Measurements from ENCODE around the gene TLK1. TPM values are rescaled to one million over a fixed set of nuclear protein-coding genes. Genes with fewer than 3 reads are reported as not detected.

Gene TLK1
- total and polyA plus RNA-seq, 2 donors (not counting 1 experiment from before 2014, with no cell fraction given) = 23.5 to 29.9 TPM

- H3K27ac ChIP-seq (ENCODE audit: insufficient read depth, low read length) = no peak overlapping the region
- H3K4me1 ChIP-seq (ENCODE audit: control insufficient read depth, extremely low read depth, insufficient read depth, low read length) = no peaks in the 10 kb centered on the region
- TF ChIP-seq CTCF (conservative IDR thresholded peaks at IDR 0.05 in 1 of 2, IDR thresholded peaks at IDR 0.05 in 1 of 2; ENCODE audit: low read depth in 1 of 2, low read length in 2 of 2) = no peak
Observed at GRCh38 chr2:171149171-171149938, 11.3 kb downstream of the TLK1 start.

DNA sequence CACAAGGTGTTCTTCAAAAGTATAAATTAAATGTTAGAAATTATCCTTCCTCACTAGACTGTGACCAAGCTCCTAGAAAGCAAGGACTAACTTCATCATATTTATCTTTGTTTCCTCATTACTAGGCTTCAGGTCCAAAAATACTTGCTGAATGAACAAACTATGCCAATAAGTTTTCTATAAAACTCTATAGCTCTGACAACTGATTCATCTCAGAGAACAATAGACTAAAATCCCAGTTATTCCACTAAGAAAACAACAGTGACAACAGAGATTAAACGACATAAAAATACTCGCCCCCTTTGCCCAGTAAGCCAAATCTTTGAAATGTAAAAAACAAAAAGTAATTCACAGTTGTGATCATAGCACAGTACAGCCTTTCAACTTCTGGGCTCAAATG is 13.6 kb downstream of the TLK1 start:
- no peak overlapping the region for H3K4me2 ChIP-seq (ENCODE audit: extremely low read depth, insufficient read depth, low read length)
- H2AFZ ChIP-seq (ENCODE audit: low read length) = no peak overlapping the region
- no peaks in the 10 kb centered on the region for H3K36me3 ChIP-seq (ENCODE audit: control insufficient read depth, insufficient read depth, low read length)
- H3K4me1 ChIP-seq (ENCODE audit: control insufficient read depth, extremely low read depth, insufficient read depth, low read length) = no peaks in the 10 kb centered on the region
- no peaks in the 10 kb centered on the region for H4K20me1 ChIP-seq (ENCODE audit: control insufficient read depth, extremely low read depth, insufficient read depth, low read length)
- no peaks in the 10 kb centered on the region for H3K27me3 ChIP-seq (ENCODE audit: control insufficient read depth, insufficient read depth, low read length)
- H3K79me2 ChIP-seq (ENCODE audit: control insufficient read depth, insufficient read depth, low read length) = peaks cover 80% of the 10 kb centered on the region
- no peak overlapping the region for H3K27ac ChIP-seq (ENCODE audit: insufficient read depth, low read length)
- H3K4me3 ChIP-seq (replicated peaks in 1 of 4; ENCODE audit: control extremely low read depth in 1 of 4, insufficient read depth in 1 of 4, low read depth in 3 of 4, low read length in 4 of 4) = no peak overlapping the region
- no peak for DNase-seq (ENCODE audit: low read depth in 2 of 2)
- H3K9me3 ChIP-seq (ENCODE audit: control insufficient read depth, insufficient read depth, low read depth, low read length) = no peaks in the 10 kb centered on the region
- H3K9ac ChIP-seq (ENCODE audit: insufficient read depth, low read length) = no peak overlapping the region
- TF ChIP-seq CTCF (conservative IDR thresholded peaks at IDR 0.05 in 1 of 2, IDR thresholded peaks at IDR 0.05 in 1 of 2; ENCODE audit: low read depth in 1 of 2, low read length in 2 of 2) (no peak), EZH2 (IDR thresholded peaks at IDR 0.05; ENCODE audit: low read length, missing control alignments) (no peak)

More at GRCh38 chr2:171149171-171149938, 11.3 kb downstream of the TLK1 start:
- no peaks in the 10 kb centered on the region for H4K20me1 ChIP-seq (ENCODE audit: control insufficient read depth, extremely low read depth, insufficient read depth, low read length)
- no peak overlapping the region for H3K4me2 ChIP-seq (ENCODE audit: extremely low read depth, insufficient read depth, low read length)
- H3K27me3 ChIP-seq (ENCODE audit: control insufficient read depth, insufficient read depth, low read length) = no peaks in the 10 kb centered on the region
- no peak overlapping the region for H3K4me3 ChIP-seq (replicated peaks in 1 of 4; ENCODE audit: control extremely low read depth in 1 of 4, insufficient read depth in 1 of 4, low read depth in 3 of 4, low read length in 4 of 4)
- H3K9me3 ChIP-seq (ENCODE audit: control insufficient read depth, insufficient read depth, low read depth, low read length) = no peaks in the 10 kb centered on the region
- H3K9ac ChIP-seq (ENCODE audit: insufficient read depth, low read length) = no peak overlapping the region
- peaks cover 81% of the 10 kb centered on the region for H3K79me2 ChIP-seq (ENCODE audit: control insufficient read depth, insufficient read depth, low read length)
- no peak overlapping the region for H2AFZ ChIP-seq (ENCODE audit: low read length)
- H3K36me3 ChIP-seq (ENCODE audit: control insufficient read depth, insufficient read depth, low read length) = no peaks in the 10 kb centered on the region
- no peak for DNase-seq (ENCODE audit: low read depth in 2 of 2)

- H4K20me1 ChIP-seq (ENCODE audit: control insufficient read depth, extremely low read depth, insufficient read depth, low read length) = no peaks in the 10 kb centered on the region
- H3K4me2 ChIP-seq (ENCODE audit: extremely low read depth, insufficient read depth, low read length) = no peak overlapping the region
- H3K9ac ChIP-seq (ENCODE audit: insufficient read depth, low read length) = no peak overlapping the region
Observed at GRCh38 chr2:171146633-171147032, 14.1 kb downstream of the TLK1 start.

More at GRCh38 chr2:171146633-171147032, 14.1 kb downstream of the TLK1 start:
- H3K4me3 ChIP-seq (replicated peaks in 1 of 4; ENCODE audit: control extremely low read depth in 1 of 4, insufficient read depth in 1 of 4, low read depth in 3 of 4, low read length in 4 of 4) = no peak overlapping the region
- no peak overlapping the region for H3K27ac ChIP-seq (ENCODE audit: insufficient read depth, low read length)
- H3K9me3 ChIP-seq (ENCODE audit: control insufficient read depth, insufficient read depth, low read depth, low read length) = no peaks in the 10 kb centered on the region
- no peaks in the 10 kb centered on the region for H3K36me3 ChIP-seq (ENCODE audit: control insufficient read depth, insufficient read depth, low read length)
- no peaks in the 10 kb centered on the region for H3K27me3 ChIP-seq (ENCODE audit: control insufficient read depth, insufficient read depth, low read length)
- no peak for TF ChIP-seq EZH2 (IDR thresholded peaks at IDR 0.05; ENCODE audit: low read length, missing control alignments)
- H3K4me1 ChIP-seq (ENCODE audit: control insufficient read depth, extremely low read depth, insufficient read depth, low read length) = no peaks in the 10 kb centered on the region
- no peak for DNase-seq (ENCODE audit: low read depth in 2 of 2)
- H2AFZ ChIP-seq (ENCODE audit: low read length) = no peak overlapping the region
- peaks cover 80% of the 10 kb centered on the region for H3K79me2 ChIP-seq (ENCODE audit: control insufficient read depth, insufficient read depth, low read length)

Measured in fibroblast of lung (primary cell).